K562 (cell line): ENCODE results near the gene GRIA3. TPM values are rescaled to one million over a fixed set of nuclear protein-coding genes. Genes with fewer than 3 reads are reported as not detected.
A peak's percentile ranks its signal among the peaks of the same experiment; 100 is the strongest.

Experiments
- BACH1 ChIP-seq: fragments of 200-800 bp; sonication (Bioruptor generic); IDR thresholded peaks from 2 replicates; pipeline ENCODE4 v1.6.1; 2016; ENCODE audit warnings: missing genetic modification characterization, missing compliant biosample characterization
- CCNT2 ChIP-seq: IDR thresholded peaks from 2 replicates; pipeline ENCODE4 v1.6.1; 2011; ENCODE audit warnings: borderline replicate concordance, low read depth, mild to moderate bottlenecking, moderate library complexity, mixed read lengths, low read length; ENCODE audit not compliant: insufficient read length; ENCODE audit errors: extremely low read depth
- KLF1 ChIP-seq: fragments of 450-650 bp; IDR thresholded peaks from 2 replicates; pipeline ENCODE4 v1.6.1; 2016; ENCODE audit warnings: missing genetic modification characterization, missing compliant biosample characterization
- LARP7 ChIP-seq: fragments of 450-650 bp; IDR thresholded peaks from 2 replicates; pipeline ENCODE4 v1.6.1; 2016
- MAFG ChIP-seq: fragments of 450-650 bp; conservative IDR thresholded peaks from 2 replicates; pipeline ENCODE4 v1.6.1; 2016; ENCODE audit warnings: missing genetic modification characterization, missing compliant biosample characterization
- MAFK ChIP-seq: IDR thresholded peaks from 2 replicates; pipeline ENCODE4 v1.6.1; 2011; ENCODE audit warnings: low read length, improper control_type of control experiment
- MEF2A ChIP-seq: IDR thresholded peaks from 2 replicates; pipeline ENCODE4 v1.6.1; 2011; ENCODE audit warnings: low read depth, mild to moderate bottlenecking, low read length, moderate library complexity; ENCODE audit not compliant: control insufficient read depth
- MTA1 ChIP-seq: fragments of 450-650 bp; IDR thresholded peaks from 2 replicates; pipeline ENCODE4 v1.6.1; 2017; ENCODE audit warnings: borderline replicate concordance
- NFE2 ChIP-seq: IDR thresholded peaks from 2 replicates; pipeline ENCODE4 v1.6.1; 2014; ENCODE audit warnings: antibody characterized with exemption, low read depth
- NFIC ChIP-seq: fragments of 450-650 bp; IDR thresholded peaks from 2 replicates; pipeline ENCODE4 v1.6.1; 2017; ENCODE audit warnings: mild to moderate bottlenecking, inconsistent platforms
- NR0B1 ChIP-seq: fragments of 450-650 bp; IDR thresholded peaks from one replicate; pipeline ENCODE4 v1.6.1; 2018; ENCODE audit warnings: mild to moderate bottlenecking, moderate library complexity; ENCODE audit not compliant: partially characterized antibody
- POLR2AphosphoS5 ChIP-seq: IDR thresholded peaks from 2 replicates; pipeline ENCODE4 v1.6.1; 2011; ENCODE audit warnings: mild to moderate bottlenecking, low read depth, low read length, moderate library complexity; ENCODE audit not compliant: control insufficient read depth, insufficient read depth
- TBP ChIP-seq: optimal IDR thresholded peaks from 2 replicates; pipeline ENCODE3; 2011; ENCODE audit warnings: low read depth, low read length, improper control_type of control experiment
- ZBTB11 ChIP-seq, 3 experiments: fragments of 200-800 bp in 1 of 3; fragments of 250-450 bp in 1 of 3; fragments of 450-650 bp in 1 of 3; sonication (Bioruptor Pico) in 1 of 3; sonication (Bioruptor generic) in 1 of 3; formaldehyde crosslinking in 1 of 3; IDR thresholded peaks; 2 replicates each; pipeline versions ENCODE4 v1.6.1 to v1.8.0; 2016 to 2022; ENCODE audit warnings: mild to moderate bottlenecking in 2 of 3, missing genetic modification characterization in 2 of 3, missing compliant biosample characterization in 1 of 3, moderate library complexity in 1 of 3
- ZFX ChIP-seq: sonication (generic); formaldehyde crosslinking; IDR thresholded peaks from 2 replicates; pipeline ENCODE4 v1.8.0; 2022; ENCODE audit warnings: mild to moderate bottlenecking, missing genetic modification reagents, moderate library complexity
- polyA plus RNA-seq, 8 experiments: library from polyadenylated mRNA; depleted of rRNA in 4 of 8; stranded (reverse) in 5 of 8; unstranded in 3 of 8; fragments of >200 nt; fragmentation: Nextera tagmentation in 2 of 8; fragmentation: Illumina TruSeq in 1 of 8; extraction: Ambion mirVana in 2 of 8; extraction: Trizol in 1 of 8; gene quantifications; 2 replicates each; pipeline versions ENCODE4 v1.2.1 to v1.2.3, GENCODE V29; 2011 to 2014; ENCODE audit warnings: inconsistent platforms in 1 of 8, missing spikeins in 1 of 8
- total RNA-seq, 7 experiments: library from RNA; depleted of rRNA in 6 of 7; stranded (reverse); fragments of >200 nt in 6 of 7; fragmentation: Illumina TruSeq in 2 of 7; extraction: Trizol in 2 of 7; gene quantifications; 2 replicates each; pipeline versions ENCODE4 v1.2.1 to v1.2.3, GENCODE V29; 2011 to 2021; ENCODE audit warnings: low replicate concordance in 1 of 7
- TF ChIP-seq, protein P1 (sequence below): fragments of 250-450 bp; sonication (Bioruptor Pico); IDR thresholded peaks from 2 replicates; pipeline ENCODE4 v1.4.0; 2020; ENCODE audit warnings: mild to moderate bottlenecking, moderate library complexity
- TF ChIP-seq, protein P2 (sequence below): IDR thresholded peaks from 3 replicates; pipeline ENCODE4 v1.6.1; 2011; ENCODE audit warnings: borderline replicate concordance, mild to moderate bottlenecking; ENCODE audit not compliant: insufficient read length, insufficient read depth
- TF ChIP-seq, protein P3 (sequence below): IDR thresholded peaks from 2 replicates; pipeline ENCODE4 v1.6.1; 2014; ENCODE audit warnings: antibody characterized with exemption

The GRIA3 gene
- total and polyA plus RNA-seq, 9 of the 15 experiments (the other 6 are each of a cell fraction or from before 2014, with no cell fraction given) = 0.10 TPM; not detected in 8

GRCh38 chrX:123217077-123217476 is 33.0 kb downstream of the GRIA3 start (continued):
- TF ChIP-seq ZFX (CRISPR knock-in tag) = no peak
- no peak for TF ChIP-seq KLF1
- TF ChIP-seq MTA1 = no peak
- TF ChIP-seq MAFK = peak; percentile 78
- peak; percentile 88 for TF ChIP-seq MAFG (tag)
- no peak for TF ChIP-seq MEF2A
- TF ChIP-seq LARP7 = no peak
- peak; percentile 91 for TF ChIP-seq NFE2
- peak; percentile 38 for TF ChIP-seq CCNT2
- TF ChIP-seq NFIC = peak; percentile 13; the same call in 1 of the 2 replicates
- no peak for TF ChIP-seq ZBTB11 (CRISPR knock-in tag; IDR thresholded peaks at IDR 0.05)
- TF ChIP-seq, protein P1, sequence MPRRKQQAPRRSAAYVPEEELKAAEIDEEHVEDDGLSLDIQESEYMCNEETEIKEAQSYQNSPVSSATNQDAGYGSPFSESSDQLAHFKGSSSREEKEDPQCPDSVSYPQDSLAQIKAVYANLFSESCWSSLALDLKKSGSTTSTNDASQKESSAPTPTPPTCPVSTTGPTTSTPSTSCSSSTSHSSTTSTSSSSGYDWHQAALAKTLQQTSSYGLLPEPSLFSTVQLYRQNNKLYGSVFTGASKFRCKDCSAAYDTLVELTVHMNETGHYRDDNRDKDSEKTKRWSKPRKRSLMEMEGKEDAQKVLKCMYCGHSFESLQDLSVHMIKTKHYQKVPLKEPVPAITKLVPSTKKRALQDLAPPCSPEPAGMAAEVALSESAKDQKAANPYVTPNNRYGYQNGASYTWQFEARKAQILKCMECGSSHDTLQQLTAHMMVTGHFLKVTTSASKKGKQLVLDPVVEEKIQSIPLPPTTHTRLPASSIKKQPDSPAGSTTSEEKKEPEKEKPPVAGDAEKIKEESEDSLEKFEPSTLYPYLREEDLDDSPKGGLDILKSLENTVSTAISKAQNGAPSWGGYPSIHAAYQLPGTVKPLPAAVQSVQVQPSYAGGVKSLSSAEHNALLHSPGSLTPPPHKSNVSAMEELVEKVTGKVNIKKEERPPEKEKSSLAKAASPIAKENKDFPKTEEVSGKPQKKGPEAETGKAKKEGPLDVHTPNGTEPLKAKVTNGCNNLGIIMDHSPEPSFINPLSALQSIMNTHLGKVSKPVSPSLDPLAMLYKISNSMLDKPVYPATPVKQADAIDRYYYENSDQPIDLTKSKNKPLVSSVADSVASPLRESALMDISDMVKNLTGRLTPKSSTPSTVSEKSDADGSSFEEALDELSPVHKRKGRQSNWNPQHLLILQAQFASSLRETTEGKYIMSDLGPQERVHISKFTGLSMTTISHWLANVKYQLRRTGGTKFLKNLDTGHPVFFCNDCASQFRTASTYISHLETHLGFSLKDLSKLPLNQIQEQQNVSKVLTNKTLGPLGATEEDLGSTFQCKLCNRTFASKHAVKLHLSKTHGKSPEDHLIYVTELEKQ (CRISPR knock-in tag) = no peak
- TF ChIP-seq, protein P2, sequence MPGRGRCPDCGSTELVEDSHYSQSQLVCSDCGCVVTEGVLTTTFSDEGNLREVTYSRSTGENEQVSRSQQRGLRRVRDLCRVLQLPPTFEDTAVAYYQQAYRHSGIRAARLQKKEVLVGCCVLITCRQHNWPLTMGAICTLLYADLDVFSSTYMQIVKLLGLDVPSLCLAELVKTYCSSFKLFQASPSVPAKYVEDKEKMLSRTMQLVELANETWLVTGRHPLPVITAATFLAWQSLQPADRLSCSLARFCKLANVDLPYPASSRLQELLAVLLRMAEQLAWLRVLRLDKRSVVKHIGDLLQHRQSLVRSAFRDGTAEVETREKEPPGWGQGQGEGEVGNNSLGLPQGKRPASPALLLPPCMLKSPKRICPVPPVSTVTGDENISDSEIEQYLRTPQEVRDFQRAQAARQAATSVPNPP = no peak
- TF ChIP-seq TBP = no peak
- no peak for TF ChIP-seq BACH1
- TF ChIP-seq, protein P3, sequence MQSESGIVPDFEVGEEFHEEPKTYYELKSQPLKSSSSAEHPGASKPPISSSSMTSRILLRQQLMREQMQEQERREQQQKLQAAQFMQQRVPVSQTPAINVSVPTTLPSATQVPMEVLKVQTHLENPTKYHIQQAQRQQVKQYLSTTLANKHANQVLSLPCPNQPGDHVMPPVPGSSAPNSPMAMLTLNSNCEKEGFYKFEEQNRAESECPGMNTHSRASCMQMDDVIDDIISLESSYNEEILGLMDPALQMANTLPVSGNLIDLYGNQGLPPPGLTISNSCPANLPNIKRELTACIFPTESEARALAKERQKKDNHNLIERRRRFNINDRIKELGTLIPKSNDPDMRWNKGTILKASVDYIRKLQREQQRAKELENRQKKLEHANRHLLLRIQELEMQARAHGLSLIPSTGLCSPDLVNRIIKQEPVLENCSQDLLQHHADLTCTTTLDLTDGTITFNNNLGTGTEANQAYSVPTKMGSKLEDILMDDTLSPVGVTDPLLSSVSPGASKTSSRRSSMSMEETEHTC = no peak
- TF ChIP-seq POLR2AphosphoS5 = peak; percentile 44; the same call in 1 of the 2 replicates
- TF ChIP-seq NR0B1 = no peak
